Measurements from ENCODE around the gene PSMG3.
A peak's percentile ranks its signal among the peaks of the same experiment; 100 is the strongest.

Gene PSMG3

DNA sequence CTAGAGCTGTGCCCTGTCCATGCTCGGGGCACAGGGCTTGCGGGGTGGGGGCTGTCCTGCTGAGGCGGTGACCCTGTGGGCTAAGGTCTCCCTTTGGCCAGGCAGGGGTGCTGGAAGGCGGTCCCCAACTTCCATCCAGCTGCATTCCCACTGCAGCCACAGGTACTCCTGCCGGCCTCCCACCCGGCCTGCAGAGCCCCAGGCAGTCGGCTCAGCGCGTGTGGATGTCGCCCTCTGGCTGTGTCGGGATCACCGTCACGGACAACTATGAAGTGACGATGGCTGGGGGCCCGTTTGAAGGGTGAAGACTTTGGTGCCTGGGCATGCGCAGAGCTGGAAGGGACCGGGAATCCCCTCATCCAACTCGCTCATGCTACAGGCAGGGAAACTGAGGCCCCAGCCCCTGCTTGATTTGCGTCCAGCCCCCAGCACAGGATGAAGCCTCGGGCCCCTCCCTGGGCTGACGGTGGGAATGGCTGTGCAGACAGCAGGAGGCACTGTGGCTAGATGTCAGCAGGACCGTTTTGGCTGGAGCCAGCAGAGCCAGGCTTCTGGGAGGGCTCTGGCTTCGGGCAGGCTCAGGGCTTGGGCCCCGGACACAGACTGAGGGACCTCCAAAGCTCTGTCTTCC, 11.5 kb downstream of the PSMG3 start:
- no peak for DNase-seq (ENCODE audit: low spot score)

DNA sequence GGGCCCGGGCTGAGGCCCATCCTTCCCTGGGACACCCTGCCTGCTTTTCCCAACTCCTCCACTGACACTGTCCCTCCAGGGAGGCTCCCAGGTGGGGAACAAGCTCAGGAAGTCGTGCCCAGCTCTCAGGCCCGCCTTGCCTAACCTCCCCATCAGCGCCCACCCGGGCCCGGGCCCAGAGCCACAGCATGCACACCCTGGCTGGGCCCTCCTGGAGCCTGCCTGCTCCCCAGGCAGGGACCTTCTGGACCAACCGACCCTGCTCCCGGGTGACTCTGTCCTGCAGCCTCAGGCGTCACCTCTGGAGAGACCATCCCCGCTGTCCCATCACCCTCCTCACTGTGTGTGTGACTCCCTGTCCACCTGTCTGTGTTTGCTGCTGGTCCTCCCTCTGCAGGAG, 12.1 kb downstream of the PSMG3 start:
- no peak for DNase-seq (ENCODE audit: low spot score)

DNA sequence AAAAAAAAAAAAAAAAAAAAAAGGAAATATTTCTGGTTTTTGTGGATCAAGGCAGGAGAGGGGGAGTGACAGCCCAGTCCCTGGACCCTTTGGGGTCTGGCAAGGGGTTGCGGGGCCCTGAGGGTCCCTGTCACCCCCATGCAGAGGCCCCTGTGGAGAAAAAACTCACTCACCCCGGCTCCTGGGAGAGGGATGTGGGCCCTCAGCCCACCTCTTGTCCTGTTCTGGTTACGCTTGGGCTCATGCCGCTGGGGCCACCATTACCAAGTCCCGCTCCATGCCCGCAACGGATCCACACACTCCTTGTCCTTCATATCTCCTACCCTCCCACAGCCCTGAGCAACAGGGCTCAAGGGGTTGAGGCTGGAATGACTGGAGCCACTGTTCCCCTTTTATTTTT, 12.8 kb downstream of the PSMG3 start:
- no peak for DNase-seq (ENCODE audit: low spot score)

DNA sequence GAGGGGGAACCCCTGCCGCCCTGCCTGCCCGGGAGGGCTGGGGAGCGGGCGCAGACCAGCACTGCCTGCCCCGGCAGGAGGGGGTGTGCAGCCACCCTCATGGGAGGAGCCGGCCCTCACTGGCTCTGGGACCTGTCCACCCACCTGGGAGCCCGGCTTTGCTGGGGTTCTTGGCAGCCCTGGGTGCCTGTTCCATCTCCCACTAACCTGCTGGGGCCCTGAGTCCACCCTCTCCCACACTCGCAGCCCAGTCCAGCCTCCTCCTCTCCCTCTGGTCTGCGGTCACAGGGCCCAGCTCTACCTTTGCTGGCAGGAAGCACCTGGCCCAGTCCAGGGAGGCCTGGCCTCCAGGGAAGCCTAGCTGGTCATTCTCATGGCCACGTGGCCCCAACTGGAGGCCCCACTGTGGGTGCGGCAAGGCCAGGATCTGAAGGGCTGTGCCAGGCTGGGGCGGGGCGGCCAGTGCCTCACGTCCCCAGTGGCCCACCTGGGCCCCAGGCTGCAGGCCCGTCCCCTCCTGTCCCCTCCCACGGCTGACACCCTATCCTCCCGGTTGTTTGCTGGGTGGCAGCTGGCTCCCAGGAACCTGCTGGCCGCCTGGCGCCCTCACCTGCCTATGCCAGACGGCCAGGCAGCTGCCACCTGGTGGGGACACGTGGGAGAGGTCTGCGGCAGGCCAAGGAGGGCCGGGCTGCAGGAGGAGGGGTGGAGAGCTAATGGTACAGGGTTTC, 13.9 kb downstream of the PSMG3 start, which contains the start of gene TMEM184A:
TMEM184A (minus strand) TSS at position 393 of the 731 bp plus-strand sequence. CDS start 721 bp downstream, outside the sequence.
- peak; percentile 98 for DNase-seq (ENCODE audit: low spot score)

DNA sequence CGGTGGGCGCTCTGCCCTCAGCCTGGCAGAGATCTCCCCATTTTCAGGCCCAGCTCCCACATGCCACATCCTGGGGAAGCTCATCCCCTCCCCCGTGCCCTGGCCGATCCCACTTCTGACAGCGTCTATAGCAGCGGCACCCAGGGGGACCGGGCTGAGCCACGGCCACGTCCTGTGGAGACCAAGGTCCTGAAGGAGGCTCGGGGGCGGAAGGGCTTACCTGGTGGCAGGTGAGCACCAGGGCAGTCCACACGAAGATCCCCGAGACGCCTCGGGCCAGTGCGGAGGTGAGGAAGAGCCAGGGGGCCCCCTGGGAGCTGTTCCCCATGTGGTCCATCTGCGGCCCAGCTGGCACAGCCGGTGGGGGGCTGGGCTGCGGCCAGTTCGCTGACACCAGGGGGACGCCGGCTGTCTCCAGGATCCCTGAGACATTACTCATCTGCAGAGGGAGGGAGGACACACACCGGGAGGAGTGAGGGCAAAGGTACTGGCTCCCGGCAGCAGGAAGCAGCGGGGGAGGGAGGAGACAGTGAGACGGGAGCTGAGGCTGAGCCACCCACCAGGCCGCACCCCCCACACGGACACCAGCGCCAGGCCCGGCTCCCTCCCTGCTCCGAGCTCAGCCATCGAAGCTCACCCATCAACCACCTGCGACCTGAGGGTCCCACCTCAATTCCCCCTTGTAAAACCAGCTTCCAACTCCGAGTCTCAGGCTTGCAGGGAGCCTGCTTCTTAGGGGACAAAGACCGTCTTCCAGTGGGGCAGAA, 14.6 kb downstream of the PSMG3 start:
- peak; percentile 96 for DNase-seq (ENCODE audit: low spot score)

DNA sequence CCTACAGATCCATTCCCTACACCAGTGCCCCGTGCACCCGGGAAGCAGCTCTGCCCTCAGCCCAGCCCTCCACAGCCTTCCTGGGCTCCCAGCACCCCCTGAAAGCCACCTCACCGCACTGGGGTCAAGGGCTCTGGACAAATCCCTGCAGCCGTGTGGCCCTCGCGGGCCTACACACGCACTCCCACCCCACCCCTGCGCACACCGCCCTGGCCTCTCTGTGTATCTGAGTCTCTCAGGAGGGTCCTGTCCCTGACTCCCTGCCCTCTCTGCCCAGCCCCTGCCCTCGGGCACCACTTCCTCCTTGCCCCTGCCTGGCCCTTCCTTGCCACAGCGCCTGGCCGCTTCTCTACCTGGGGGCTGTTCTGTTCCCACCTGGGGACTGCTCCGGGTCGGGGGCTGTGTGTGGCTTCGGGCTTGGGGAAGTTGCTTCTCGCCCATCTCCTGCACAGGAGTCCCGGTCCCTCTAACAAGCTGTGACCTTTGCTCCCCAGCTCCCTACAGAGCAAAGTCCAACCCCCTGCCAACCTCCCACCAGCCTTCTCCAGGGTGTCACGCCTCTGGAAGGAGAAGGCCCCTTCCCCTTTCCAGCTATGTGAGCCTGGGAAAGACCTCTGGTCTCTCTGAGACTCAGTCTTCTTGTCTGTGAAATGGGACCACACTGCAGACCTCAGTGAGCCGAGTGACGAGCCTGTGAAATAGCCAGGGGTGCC, 15.3 kb downstream of the PSMG3 start:
- no peak for DNase-seq (ENCODE audit: low spot score)

DNA sequence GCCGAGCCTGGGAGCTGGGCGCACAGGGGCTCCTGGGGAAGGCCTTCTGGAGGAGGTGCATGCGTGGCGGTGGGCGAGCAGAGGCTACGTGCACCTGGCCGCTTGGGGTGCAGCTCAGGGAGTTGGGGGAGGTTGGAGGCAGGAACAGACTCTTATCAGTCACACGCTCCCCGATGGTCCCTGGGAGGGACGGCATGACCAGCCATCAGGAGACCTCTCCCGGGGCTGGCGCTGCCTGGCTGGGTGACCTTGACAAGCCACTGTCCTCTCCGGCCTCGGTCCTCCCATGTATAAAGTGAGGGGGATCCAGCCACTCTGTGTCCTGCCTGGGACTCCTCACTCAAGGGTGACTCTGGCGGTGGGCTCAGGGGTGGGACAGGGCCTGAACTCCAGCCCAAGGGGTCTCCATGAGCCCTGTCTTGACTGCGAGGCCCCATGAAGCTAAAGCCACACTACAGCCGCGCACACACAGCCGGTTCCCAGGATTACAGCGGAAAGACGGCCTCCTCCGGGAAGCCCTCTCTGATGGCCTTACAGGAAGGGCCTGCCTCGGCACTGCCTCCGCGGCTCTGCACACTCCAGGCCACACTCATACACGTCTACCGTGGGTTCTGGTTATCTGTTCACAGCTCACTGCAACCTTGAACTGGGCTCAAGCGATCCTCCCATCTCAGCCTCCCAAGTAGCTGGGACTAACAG, 16.2 kb downstream of the PSMG3 start:
- no peak for DNase-seq (ENCODE audit: low spot score)

DNA sequence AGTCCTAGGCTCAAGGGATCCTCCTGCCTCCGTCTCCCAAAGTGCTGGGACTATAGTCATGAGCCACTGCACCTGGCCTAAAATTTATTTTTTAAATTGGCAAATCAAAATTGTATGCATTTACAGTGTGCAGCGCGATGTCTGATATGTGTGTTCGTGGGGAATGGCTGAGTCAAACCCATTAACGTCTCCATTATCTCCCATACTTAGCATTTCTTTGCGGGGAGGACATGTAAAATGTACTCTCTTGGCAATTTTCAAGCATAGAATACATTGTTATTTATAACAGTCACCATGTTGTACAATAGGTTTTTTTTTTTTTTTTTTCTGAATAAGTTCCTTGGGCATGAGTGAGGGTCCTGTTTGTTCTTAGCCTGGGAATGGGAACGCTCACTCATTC, 17.6 kb downstream of the PSMG3 start:
- DNase-seq (ENCODE audit: low spot score): no peak

DNA sequence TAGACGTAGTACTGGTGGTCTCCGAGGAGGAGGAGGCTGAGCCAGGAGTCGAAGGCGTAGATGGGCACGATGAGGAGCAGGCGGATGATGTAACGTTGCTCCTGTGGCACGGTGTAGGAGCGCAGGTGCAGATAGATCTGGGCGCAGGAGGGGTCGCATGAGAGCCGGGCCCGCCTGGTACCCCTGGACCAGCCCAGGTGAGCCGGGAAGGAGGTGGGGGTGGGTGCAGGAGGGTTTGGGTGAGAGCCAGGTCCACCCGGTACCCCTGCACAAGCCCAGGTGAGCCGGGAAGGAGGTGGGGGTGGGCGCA, 19.0 kb downstream of the PSMG3 start:
- no peak for DNase-seq (ENCODE audit: low spot score)

DNA sequence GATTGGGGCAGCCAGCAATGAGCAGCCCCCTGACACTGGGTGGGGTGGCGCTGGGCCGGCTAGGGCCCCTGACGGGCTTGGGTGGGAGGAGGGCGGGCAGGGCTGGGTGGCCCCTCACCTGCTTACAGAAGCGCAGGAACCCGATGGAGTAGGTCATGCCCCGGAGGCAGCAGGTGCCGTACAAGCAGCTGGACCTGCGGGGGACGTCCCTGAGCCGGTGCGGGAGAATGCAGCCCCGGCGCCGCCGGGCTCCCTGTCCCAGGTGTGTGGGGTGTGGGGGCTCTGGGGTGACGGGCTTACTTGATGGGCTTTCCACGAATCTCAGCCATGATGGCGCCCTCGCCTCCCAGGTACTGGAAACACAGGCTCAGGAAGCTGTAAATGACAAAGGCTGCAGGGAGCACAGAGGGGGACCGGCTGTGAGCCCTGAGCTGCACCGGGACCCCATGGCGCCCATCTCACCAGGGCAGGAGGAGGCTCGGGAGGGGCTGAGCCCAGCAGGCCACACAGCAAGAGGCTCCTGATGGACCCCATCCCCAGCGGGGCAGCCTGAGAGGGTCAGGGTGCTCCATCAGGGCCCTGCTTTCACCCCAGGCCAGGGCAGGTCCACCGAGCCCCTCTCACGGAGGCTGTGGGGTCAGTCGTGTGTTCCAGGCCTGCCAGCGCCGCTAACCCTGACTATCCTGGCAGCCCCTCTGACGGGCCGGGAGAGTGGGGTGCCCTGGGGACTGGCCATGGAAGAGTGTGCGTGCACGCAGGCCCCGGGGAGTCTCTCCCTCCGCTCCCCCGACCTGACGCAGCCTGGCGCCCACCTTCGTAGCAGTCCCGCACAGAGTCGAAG, 19.6 kb downstream of the PSMG3 start:
- DNase-seq (ENCODE audit: low spot score): no peak

DNA sequence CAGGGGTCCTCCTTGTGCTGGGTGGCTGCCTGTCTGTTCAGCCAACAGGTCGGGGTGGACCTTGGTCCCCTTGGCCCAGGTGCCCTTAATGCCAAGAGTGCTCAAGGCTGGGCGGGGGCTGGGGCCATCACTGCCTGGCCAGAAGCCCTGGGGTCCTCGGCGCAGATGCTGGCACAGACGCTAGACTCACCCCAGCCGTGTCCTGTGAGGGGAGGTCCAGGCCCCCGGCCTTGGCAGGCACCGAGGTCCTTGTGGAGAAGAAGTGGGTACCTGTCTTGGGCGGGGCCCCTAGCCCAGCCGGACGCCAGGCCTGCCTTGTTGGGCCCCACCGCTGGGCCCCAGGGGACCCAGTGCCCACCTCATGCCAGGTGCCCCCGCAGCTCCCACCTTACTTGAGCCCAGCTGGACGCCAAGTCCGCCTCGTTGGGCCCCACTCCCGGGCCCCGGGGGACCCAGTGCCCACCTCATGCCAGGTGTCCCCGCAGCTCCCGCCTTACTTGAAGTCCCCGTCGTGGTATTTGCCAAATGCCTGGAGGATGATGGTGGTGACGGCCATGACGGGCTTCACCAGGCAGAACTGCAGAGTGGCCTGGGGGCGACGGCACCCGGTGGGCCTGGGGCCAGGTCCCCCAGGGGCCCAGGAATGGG, 20.4 kb downstream of the PSMG3 start:
- DNase-seq (ENCODE audit: low spot score): no peak

DNA sequence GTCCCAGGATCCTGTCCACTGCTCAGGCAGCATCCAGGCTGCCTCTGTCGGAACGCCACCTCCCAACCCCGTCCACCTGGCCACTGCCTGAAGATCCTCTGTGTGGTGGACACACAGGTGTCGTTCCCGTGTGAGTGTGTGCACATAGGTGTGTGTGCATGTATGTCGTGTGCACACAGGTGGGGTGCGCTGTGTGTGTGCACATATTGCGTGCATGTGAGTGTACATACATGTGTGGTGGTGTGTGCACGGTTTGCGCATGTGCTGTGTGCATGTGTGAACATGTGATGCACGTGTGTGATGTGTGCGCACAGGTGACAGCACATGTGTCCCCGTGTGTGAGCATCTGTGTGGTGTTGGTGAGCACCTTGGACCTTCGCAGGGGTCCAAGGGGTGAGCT, 20.9 kb downstream of the PSMG3 start:
- DNase-seq (ENCODE audit: low spot score): no peak

DNA sequence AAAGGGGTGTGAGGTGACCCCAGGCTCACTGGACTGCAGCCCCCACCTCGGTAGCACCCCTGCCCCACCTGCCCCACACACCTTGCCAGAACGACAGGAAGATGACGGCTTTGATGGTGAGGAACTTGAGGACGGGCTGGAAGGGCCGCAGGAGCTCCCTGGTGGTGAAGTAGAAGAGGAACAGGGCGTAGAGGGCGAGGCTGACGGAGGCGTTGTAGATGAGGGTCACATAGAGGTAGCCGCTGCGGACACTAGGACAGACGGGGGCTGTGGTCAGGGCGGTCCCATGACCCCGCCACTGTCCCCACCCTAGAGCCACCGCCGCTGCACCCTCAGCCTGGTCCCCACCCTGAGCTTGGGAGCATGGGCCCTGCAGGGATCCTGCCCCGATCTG, 21.4 kb downstream of the PSMG3 start:
- DNase-seq (ENCODE audit: low spot score): no peak

DNA sequence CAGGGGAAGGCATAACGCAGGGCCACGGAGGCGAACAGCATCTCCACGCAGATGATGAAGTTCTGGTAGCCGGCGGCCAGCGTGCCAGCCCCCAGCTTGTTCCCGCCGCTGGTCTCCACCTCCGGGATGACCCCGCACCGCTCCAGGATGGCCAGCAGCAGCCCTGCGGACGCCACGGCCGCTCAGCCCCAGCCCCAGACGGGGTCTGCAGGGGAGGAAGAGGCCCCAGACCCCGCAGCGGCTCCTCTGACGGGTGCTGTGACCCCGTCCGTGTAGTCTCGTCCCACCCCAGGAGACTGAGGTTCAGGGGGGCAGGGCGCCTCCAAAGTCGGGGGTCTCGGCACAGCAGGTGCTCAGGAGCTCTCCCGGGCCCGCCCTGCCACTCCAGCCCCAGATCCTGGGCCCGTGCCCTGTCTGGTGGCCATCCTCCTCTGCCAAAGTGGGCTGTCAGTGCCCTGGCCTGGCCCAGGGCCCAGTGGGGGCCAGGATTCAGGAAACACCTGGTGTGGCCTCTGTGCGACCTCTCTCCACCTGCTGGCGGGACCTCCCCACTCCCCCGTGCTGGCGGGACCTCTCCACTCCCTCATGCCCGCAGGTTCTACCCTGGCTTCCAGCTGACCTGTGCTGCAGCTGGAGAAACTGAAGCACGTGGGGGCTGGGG, 21.9 kb downstream of the PSMG3 start:
- DNase-seq (ENCODE audit: low spot score): no peak

DNA sequence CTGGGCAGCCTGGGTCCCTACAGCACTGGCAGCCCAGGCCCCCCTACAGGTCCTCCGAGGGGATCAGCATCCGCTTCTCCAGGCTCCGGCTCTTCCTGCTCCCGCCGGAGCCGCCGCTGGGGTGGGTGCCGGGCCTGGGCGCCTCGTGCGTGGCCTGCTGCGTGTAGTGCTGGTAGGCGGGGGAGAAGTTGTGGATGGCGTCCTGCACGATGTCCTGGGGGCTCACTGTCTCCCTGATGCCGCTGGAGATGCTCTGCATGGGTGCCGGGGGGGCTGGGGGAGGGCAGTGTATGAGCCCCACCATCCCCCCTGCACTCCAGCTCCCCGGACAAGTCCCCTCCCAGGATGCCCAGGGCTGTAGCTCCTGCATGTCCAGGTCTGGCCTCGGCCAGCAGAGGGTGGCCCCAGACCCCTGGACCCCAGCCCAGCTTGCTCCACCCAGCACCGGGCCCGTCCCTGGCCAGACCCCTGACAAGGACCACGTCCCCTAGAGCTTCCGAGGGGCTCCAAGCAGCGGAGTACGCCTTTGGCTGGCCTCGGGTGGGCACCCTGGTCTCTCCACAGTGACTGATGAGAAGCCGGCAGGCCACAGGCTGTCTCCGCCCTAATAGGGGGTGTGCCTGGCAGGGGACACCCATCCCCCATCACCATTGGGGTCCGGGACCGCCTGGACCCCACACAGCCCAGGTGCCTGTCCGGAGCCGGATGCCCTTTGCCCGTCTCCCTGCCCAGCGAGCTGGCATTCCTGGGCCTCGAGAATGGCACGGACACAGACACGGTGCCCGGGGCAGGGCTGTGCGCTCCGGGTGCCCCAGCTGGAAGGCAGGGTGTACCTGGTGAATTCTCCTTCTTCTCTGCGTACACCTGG, 22.7 kb downstream of the PSMG3 start:
- no peak for DNase-seq (ENCODE audit: low spot score)

DNA sequence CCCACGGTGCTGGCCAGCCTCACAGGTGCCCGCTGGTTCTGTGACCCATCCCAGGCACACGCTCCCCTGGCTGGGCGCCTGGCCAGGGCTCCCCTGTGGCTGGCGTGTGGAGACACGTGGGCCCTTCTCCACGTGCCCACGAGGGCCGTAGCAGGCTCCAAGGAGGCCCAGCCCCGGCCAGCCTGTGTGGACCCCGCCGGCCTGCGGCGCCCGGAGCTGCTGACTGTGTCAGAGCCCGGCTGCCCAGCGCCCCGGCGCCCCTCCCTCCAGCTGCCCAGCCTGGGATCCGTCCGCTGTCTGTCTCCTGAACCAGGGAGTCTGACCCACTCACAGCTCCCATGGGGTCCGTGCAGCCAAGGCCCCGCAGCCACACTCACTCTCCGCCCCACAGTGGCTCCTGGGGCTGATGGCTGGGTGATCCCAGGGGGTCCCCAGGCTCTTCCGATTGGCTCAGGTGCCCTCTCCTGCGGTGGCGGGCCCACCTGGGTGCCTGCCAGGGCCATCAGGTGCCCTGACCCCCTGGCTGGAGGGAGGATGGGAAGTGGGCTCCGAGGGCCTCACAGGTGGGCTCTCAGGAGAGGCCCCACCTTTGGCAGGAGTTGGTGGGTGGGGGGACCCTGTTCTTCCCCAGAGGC, 23.4 kb downstream of the PSMG3 start:
- no peak for DNase-seq (ENCODE audit: low spot score)

DNA sequence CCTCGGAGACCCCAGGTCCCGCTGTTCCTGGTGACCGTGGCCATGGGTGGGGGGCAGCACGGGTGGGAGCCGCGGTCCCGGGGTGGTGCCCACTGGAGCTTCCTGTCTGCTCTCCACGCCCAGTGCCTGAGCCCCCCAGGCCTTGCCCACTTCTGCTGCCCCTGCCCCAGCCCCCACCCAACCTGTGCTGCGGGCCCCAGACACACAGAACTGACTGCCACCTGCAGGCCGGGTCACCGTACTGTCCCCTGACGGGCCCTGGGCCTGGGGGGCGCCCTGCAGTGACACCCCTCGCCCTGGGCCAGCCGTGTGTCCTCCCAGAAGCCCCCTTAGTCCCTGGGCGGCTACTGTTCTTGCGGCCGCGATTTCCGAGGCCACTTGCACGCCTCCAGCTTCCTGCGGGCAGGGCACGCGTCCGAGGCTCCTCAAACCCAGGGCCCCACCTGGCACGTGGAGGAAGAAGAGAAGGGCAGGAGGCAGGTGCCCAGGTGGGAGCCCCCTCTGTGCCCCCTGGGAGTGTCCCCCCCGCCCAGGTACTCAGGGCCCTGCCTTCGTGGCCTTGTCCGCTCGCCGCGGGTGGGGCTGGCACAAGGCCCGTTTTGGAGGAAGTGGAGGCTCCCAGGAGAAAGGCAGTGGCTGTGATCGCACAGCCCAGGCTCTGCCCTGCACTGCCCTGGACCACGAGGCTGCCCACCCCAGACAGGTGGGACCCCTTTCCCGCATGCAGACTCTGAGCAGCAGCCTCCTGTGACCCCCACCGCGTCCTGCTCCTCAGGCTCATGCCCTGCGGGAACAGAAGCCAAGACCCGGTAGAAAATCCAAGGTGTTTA, 24.2 kb downstream of the PSMG3 start:
- no peak for DNase-seq (ENCODE audit: low spot score)

Measured in LoVo (cell line).